Ishikawa (cell line): Measurements from ENCODE around the gene DST.

ENCODE experiments used
- CEBPB ChIP-seq: IDR thresholded peaks from 2 replicates; pipeline ENCODE4 v1.6.1; 2012
- CREB1 ChIP-seq: IDR thresholded peaks from 2 replicates; pipeline ENCODE4 v1.6.1; 2012; ENCODE audit warnings: low read depth
- EGR1 ChIP-seq: IDR thresholded peaks from 2 replicates; pipeline ENCODE4 v1.6.1; 2012
- EP300 ChIP-seq: IDR thresholded peaks from 2 replicates; pipeline ENCODE4 v1.6.1; 2012; ENCODE audit warnings: borderline replicate concordance
- FOXM1 ChIP-seq: IDR thresholded peaks from 2 replicates; pipeline ENCODE4 v1.6.1; 2012; ENCODE audit warnings: low read depth, borderline replicate concordance
- NFIC ChIP-seq: IDR thresholded peaks from 2 replicates; pipeline ENCODE4 v1.6.1; 2012
- RAD21 ChIP-seq: IDR thresholded peaks from 2 replicates; pipeline ENCODE4 v1.6.1; 2012; ENCODE audit warnings: low read depth
- TAF1 ChIP-seq: IDR thresholded peaks from 2 replicates; pipeline ENCODE4 v1.6.1; 2012; ENCODE audit warnings: low read depth, mild to moderate bottlenecking
- TCF12 ChIP-seq: IDR thresholded peaks from 2 replicates; pipeline ENCODE4 v1.6.1; 2012; ENCODE audit warnings: low read depth
- TEAD4 ChIP-seq: IDR thresholded peaks from 2 replicates; pipeline ENCODE4 v1.6.1; 2012
- USF1 ChIP-seq: IDR thresholded peaks from 2 replicates; pipeline ENCODE4 v1.6.1; 2012
- YY1 ChIP-seq: IDR thresholded peaks from 2 replicates; pipeline ENCODE4 v1.6.1; 2012; ENCODE audit warnings: low read depth
- ZBTB7A ChIP-seq: IDR thresholded peaks from 2 replicates; pipeline ENCODE4 v1.6.1; 2012; ENCODE audit warnings: low read depth
- TF ChIP-seq, protein P1 (sequence below): IDR thresholded peaks from 2 replicates; pipeline ENCODE4 v1.6.1; 2012
- TF ChIP-seq, protein P2 (sequence below): IDR thresholded peaks from 2 replicates; pipeline ENCODE4 v1.6.1; 2012; ENCODE audit warnings: low read depth, mild to moderate bottlenecking

DST gene

DNA sequence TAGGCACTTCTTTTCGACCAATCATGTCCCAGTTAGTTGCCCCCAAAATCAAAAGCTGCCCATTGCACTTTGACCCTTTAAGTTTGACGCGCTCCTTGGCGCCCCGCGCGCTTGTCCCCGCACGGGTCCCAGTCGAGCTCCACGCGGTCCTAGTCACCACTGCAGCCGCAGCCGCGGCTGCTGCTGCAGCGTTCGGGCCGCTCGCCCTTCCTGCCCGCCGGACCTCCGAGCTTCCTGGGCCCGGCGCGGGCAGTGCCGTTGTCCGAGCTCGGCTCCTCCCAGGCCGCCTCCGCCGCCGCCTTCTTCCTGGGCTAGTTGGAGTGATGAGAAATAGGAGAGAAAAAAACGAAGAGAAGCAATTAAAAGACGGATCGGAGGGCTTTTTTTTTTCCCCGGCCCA lies 209.6 kb downstream of the DST start:
- TF ChIP-seq TAF1 (no peak), CREB1 (no peak), EGR1 (no peak), ZBTB7A (no peak)
- TF ChIP-seq, protein P1, sequence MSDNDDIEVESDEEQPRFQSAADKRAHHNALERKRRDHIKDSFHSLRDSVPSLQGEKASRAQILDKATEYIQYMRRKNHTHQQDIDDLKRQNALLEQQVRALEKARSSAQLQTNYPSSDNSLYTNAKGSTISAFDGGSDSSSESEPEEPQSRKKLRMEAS, result no peak

DNA sequence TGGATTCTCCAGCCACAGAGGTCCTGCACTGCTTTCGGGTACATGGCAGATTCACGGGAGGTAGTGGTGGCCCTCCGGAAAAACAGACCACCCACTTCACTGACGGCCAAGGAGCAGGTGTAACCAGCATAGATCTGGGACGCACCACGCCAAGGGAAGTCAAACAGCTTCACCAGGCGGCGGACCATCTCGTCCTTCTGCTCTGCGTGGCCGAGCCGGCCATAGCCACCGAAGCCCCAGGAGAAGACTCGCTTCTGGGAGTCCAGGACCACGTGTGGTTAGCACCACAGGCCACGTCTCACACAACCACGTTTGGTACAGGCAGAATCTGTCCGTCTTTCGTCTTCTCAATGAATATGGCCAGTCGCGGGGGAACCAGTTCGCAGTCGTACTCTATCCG lies 210.5 kb downstream of the DST start:
- TF ChIP-seq TEAD4 (no peak), ZBTB7A (no peak), FOXM1 (no peak), TCF12 (no peak), EP300 (no peak), TAF1 (no peak)

DNA sequence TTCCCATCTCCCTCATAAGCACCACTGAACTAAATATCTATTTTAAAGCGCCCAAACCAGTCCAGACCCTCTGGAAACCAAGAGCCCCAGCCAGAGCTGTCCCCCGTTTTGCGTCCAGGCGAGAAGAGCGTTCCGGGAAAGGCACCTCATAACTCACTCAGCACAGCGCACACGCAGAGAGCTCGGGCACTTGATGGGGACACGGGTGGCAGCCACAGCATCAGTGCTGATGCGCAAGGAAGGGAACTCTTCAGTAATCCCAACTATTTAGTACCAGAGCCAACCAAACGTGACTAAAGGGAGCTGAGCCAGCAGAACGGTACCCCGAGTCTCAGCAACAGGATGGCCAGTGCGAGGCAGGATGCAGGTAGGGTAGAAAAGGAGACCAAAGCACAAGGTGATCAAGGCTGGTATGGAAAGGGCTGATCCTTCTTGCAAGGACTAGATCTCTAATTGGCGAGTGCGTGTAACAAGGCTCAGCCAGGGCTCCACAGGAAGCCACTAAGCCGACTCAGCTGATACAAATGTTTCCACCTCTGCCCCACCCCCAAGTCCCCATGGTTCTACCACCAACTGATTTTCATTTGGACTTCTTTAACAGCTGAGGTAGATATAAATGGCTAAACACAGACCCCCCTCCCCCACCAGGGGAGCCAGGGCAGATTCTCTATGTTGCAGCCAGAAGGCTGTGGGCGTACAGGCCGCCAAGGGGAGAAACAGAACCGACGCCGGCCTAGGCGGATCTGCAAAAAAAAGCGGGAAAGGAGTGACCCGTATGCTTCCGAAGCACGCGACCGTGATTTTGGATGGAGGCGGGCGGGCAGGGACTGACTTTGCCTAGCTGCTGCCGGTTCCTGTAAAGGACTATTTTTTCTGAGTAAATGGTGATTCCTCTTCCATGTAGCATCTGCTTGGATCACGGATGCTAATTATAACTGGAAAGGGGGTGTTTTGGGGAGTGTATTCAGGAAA lies 211.8 kb downstream of the DST start:
- no peak for TF ChIP-seq CEBPB
- no peak for TF ChIP-seq EGR1

- TF ChIP-seq USF1, result no peak
- no peak for TF ChIP-seq EP300
- TF ChIP-seq YY1, result no peak
- no peak for TF ChIP-seq CREB1
- no peak for TF ChIP-seq TAF1
- no peak for TF ChIP-seq CEBPB
- TF ChIP-seq EGR1, result no peak
- TF ChIP-seq TCF12, result no peak
- TF ChIP-seq, protein P1, result no peak
- TF ChIP-seq NFIC, result no peak
- no peak for TF ChIP-seq TEAD4
- TF ChIP-seq ZBTB7A, result no peak
- TF ChIP-seq FOXM1, result no peak
- TF ChIP-seq, protein P2, sequence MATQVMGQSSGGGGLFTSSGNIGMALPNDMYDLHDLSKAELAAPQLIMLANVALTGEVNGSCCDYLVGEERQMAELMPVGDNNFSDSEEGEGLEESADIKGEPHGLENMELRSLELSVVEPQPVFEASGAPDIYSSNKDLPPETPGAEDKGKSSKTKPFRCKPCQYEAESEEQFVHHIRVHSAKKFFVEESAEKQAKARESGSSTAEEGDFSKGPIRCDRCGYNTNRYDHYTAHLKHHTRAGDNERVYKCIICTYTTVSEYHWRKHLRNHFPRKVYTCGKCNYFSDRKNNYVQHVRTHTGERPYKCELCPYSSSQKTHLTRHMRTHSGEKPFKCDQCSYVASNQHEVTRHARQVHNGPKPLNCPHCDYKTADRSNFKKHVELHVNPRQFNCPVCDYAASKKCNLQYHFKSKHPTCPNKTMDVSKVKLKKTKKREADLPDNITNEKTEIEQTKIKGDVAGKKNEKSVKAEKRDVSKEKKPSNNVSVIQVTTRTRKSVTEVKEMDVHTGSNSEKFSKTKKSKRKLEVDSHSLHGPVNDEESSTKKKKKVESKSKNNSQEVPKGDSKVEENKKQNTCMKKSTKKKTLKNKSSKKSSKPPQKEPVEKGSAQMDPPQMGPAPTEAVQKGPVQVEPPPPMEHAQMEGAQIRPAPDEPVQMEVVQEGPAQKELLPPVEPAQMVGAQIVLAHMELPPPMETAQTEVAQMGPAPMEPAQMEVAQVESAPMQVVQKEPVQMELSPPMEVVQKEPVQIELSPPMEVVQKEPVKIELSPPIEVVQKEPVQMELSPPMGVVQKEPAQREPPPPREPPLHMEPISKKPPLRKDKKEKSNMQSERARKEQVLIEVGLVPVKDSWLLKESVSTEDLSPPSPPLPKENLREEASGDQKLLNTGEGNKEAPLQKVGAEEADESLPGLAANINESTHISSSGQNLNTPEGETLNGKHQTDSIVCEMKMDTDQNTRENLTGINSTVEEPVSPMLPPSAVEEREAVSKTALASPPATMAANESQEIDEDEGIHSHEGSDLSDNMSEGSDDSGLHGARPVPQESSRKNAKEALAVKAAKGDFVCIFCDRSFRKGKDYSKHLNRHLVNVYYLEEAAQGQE, result no peak
Observed at GRCh38 chr6:56424542-56425083, 218.1 kb downstream of the DST start.

- TF ChIP-seq, protein P1, result no peak
- TF ChIP-seq EGR1 (no peak), CREB1 (no peak), RAD21 (no peak), TAF1 (no peak), FOXM1 (no peak), ZBTB7A (no peak), CEBPB (no peak), USF1 (no peak), TEAD4 (no peak), TCF12 (no peak)
- TF ChIP-seq, protein P2, result no peak
Observed at GRCh38 chr6:56424064-56424463, 218.6 kb downstream of the DST start.

DNA sequence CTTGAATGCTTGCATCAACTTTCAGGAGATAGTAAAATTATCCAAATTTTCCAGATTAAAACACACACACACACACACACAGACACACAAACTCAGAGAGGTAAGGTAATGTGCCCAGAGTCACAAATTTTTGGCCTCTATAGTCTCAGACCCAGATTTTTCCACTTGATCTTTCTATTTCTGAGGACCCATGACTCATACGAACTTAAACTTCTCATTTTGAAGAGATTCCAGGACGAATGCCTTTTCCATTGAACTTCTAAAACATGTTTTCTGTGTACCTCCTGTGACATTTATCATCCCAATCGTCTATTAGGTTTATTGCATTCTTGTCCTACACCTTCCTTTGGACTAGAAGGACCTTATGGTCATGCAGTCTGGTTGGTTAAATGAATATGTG lies 222.4 kb downstream of the DST start:
- TF ChIP-seq FOXM1, result no peak
- TF ChIP-seq CEBPB, result no peak
- no peak for TF ChIP-seq TCF12
- TF ChIP-seq TAF1, result no peak
- TF ChIP-seq CREB1, result no peak
- TF ChIP-seq, protein P2, result no peak
- TF ChIP-seq, protein P1, result no peak
- TF ChIP-seq EGR1, result no peak
- TF ChIP-seq EP300, result no peak
- no peak for TF ChIP-seq ZBTB7A
- TF ChIP-seq TEAD4, result no peak
